ENCODE measurements around the gene TCP11.

DNA sequence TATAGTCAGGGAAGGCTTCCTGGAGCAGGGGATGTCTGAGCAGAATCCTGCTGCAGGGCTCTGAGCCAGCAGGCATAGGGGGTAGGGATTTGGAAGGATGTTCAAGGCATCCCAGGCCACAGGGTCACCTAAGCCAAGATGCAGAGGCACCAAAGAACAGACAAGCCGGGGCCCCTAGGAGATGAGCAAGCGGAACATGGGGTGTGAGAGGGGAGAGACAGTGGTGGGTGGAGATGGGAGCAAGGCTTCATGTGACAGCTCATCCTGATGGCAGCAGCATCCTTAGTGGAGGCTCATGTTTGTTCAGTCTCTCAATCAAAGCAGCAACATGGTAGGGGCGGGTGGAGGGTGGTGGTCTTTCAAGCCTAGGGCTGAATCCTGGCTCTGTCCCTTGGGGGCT is 29.8 kb upstream of the TCP11 start:
- TF ChIP-seq REST (IDR thresholded peaks at IDR 0.05; ENCODE audit: low read depth, low read length): no peak
- TF ChIP-seq, protein P1, sequence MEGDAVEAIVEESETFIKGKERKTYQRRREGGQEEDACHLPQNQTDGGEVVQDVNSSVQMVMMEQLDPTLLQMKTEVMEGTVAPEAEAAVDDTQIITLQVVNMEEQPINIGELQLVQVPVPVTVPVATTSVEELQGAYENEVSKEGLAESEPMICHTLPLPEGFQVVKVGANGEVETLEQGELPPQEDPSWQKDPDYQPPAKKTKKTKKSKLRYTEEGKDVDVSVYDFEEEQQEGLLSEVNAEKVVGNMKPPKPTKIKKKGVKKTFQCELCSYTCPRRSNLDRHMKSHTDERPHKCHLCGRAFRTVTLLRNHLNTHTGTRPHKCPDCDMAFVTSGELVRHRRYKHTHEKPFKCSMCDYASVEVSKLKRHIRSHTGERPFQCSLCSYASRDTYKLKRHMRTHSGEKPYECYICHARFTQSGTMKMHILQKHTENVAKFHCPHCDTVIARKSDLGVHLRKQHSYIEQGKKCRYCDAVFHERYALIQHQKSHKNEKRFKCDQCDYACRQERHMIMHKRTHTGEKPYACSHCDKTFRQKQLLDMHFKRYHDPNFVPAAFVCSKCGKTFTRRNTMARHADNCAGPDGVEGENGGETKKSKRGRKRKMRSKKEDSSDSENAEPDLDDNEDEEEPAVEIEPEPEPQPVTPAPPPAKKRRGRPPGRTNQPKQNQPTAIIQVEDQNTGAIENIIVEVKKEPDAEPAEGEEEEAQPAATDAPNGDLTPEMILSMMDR (IDR thresholded peaks at IDR 0.05): no peak

Measured in SK-N-SH (cell line).